PC-3 (cell line): ENCODE measurements around the gene TMPRSS7.
A peak's percentile ranks its signal among the peaks of the same experiment; 100 is the strongest.

Experiments used
- EZH2phosphoT487 ChIP-seq: fragments of 300-600 bp; sonication (generic); IDR thresholded peaks from 2 replicates; pipeline ENCODE4 v1.6.1; 2018; ENCODE audit warnings: mild to moderate bottlenecking, antibody characterized with exemption, low read length, borderline replicate concordance
- TF ChIP-seq, protein P1 (sequence below): fragments of 300-600 bp; sonication (generic); conservative IDR thresholded peaks from 2 replicates; pipeline ENCODE4 v1.5.1; 2017; ENCODE audit warnings: antibody characterized with exemption, low read depth, mild to moderate bottlenecking, low read length

- TF ChIP-seq, protein P1, sequence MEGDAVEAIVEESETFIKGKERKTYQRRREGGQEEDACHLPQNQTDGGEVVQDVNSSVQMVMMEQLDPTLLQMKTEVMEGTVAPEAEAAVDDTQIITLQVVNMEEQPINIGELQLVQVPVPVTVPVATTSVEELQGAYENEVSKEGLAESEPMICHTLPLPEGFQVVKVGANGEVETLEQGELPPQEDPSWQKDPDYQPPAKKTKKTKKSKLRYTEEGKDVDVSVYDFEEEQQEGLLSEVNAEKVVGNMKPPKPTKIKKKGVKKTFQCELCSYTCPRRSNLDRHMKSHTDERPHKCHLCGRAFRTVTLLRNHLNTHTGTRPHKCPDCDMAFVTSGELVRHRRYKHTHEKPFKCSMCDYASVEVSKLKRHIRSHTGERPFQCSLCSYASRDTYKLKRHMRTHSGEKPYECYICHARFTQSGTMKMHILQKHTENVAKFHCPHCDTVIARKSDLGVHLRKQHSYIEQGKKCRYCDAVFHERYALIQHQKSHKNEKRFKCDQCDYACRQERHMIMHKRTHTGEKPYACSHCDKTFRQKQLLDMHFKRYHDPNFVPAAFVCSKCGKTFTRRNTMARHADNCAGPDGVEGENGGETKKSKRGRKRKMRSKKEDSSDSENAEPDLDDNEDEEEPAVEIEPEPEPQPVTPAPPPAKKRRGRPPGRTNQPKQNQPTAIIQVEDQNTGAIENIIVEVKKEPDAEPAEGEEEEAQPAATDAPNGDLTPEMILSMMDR = peak; percentile 85
- no peak for TF ChIP-seq EZH2phosphoT487
Measured at GRCh38 chr3:112013058-112013783, 21.3 kb upstream of the TMPRSS7 start.
